Breast epithelium (tissue), 4 donors: ENCODE results near the gene NMRK2. TPM values are rescaled to one million over a fixed set of nuclear protein-coding genes. Genes with fewer than 3 reads are reported as not detected.
"Not testable (repeated sequence)": the region's sequence is repeated elsewhere in the genome, so short reads cannot be mapped to it uniquely, and the experiment has no call there.

Experiments used
- DNase-seq, 2 donors: peaks; one replicate each; pipeline ENCODE4 v3.0.0-alpha.2; 2019; ENCODE audit warnings: low spot score in 2 of 2
- H3K27ac ChIP-seq, 2 donors: fragments of 200-600 bp; sonication (generic) in 1 of 2; one replicate each; pipeline ENCODE4 v1.5.1; 2016 to 2019; ENCODE audit warnings: mild to moderate bottlenecking in 1 of 2
- H3K27me3 ChIP-seq, 2 donors: fragments of 200-600 bp; sonication (generic) in 1 of 2; one replicate each; pipeline versions ENCODE4 v1.5.1 to v1.6.0; 2017 to 2019; ENCODE audit warnings: control low read depth in 1 of 2, mild to moderate bottlenecking in 1 of 2
- H3K36me3 ChIP-seq: fragments of 200-600 bp; one replicate; pipeline ENCODE4 v1.5.1; 2019
- H3K4me1 ChIP-seq, 2 donors: fragments of 200-600 bp; sonication (generic); one replicate each; pipeline ENCODE4 v1.5.1; 2016 to 2019; ENCODE audit warnings: control low read depth in 1 of 2
- H3K4me3 ChIP-seq, 3 donors: fragments of 200-600 bp; sonication (generic); 1 replicate in 2 of 3; 2 replicates in 1 of 3; pipeline ENCODE4 v1.5.1; 2016 to 2019; ENCODE audit warnings: mild to moderate bottlenecking in 3 of 3, moderate library complexity in 2 of 3
- H3K9me3 ChIP-seq, 2 donors: fragments of 200-600 bp; sonication (generic) in 1 of 2; one replicate each; pipeline ENCODE4 v1.5.1; 2016 to 2019; ENCODE audit warnings: control low read depth in 1 of 2
- CTCF ChIP-seq, 3 donors: fragments of 450-650 bp; IDR thresholded peaks; one replicate each; pipeline ENCODE4 v1.5.1; 2016 to 2017; ENCODE audit warnings: antibody characterized with exemption in 3 of 3, mild to moderate bottlenecking in 3 of 3, moderate library complexity in 3 of 3
- POLR2A ChIP-seq: fragments of 450-650 bp; IDR thresholded peaks from one replicate; pipeline ENCODE4 v1.6.1; 2016; ENCODE audit warnings: antibody characterized with exemption, mild to moderate bottlenecking, moderate library complexity
- POLR2AphosphoS5 ChIP-seq, 3 donors: sonication (generic); formaldehyde crosslinking; IDR thresholded peaks; one replicate each; pipeline ENCODE4 v1.6.1; 2017; ENCODE audit warnings: antibody characterized with exemption in 3 of 3
- intact Hi-C: fragments of 100-400 bp; cut with DNase I; formaldehyde crosslinking; loops from one replicate; pipeline ENCODE4 v1.15.1; 2023; ENCODE audit warnings: low total_unique reads
- total RNA-seq, 3 donors: library from RNA; depleted of rRNA; stranded (reverse); fragments of >200 nt; gene quantifications; one replicate each; pipeline ENCODE4 v1.1.0, GENCODE V29; 2016

The NMRK2 gene
- total RNA-seq, 3 donors from 2014 or later = 0.73 to 0.98 TPM; not detected in 1

GRCh38 chr19:3964256-3965194, 31.7 kb downstream of the NMRK2 start:
- TF ChIP-seq POLR2AphosphoS5 (IDR thresholded peaks at IDR 0.05) (no peak), POLR2A (no peak), CTCF (IDR thresholded peaks at IDR 0.05) (no peak)
- Histone ChIP-seq H3K4me1 (peaks cover 6 to 13% of the 10 kb centered on the region in 2 donors), H3K27me3 (no peaks in the 10 kb centered on the region), H3K27ac (no peak overlapping the region), H3K9me3 (no peaks in the 10 kb centered on the region), H3K36me3 (peaks cover 5% of the 10 kb centered on the region), H3K4me3 (no peak overlapping the region)
- no peak for DNase-seq
- intact Hi-C loops = loop anchor here (5.0 kb wide), 1 partner anchor 1317 kb away; no protein-coding TSS in a partner anchor

GRCh38 chr19:3966051-3967017, 33.5 kb downstream of the NMRK2 start:
- Histone ChIP-seq H3K27me3 (no peaks in the 10 kb centered on the region), H3K4me1 (peaks cover 6 to 18% of the 10 kb centered on the region in 2 donors), H3K9me3 (no peaks in the 10 kb centered on the region), H3K27ac (peak overlapping the region; percentile 91 to 99), H3K36me3 (no peaks in the 10 kb centered on the region), H3K4me3 (no peak overlapping the region)
- no peak for TF ChIP-seq POLR2AphosphoS5 (IDR thresholded peaks at IDR 0.05)
- no peak for TF ChIP-seq POLR2A
- no peak for TF ChIP-seq CTCF (IDR thresholded peaks at IDR 0.05)
- intact Hi-C loops = no loop called here
- DNase-seq = no peak

- H3K9me3 ChIP-seq, H3K27me3 ChIP-seq, intact Hi-C loops, DNase-seq, H3K36me3 ChIP-seq: not testable (repeated sequence)
- H3K4me3 ChIP-seq = peak overlapping the region in 1 of 3 donors; percentile 82
- peaks cover 6 to 18% of the 10 kb centered on the region in 2 donors for H3K4me1 ChIP-seq
- H3K27ac ChIP-seq = peak overlapping the region; percentile 91 to 99
Observed at GRCh38 chr19:3967983-3968382, 35.1 kb downstream of the NMRK2 start.

GRCh38 chr19:3968556-3969434, 35.9 kb downstream of the NMRK2 start:
- Histone ChIP-seq H3K27ac (peak overlapping the region; percentile 91 to 99), H3K4me1 (peaks cover 6 to 18% of the 10 kb centered on the region in 2 donors), H3K27me3 (no peaks in the 10 kb centered on the region), H3K4me3 (peak overlapping the region; percentile 82 to 99 (median 96)), H3K36me3 (no peaks in the 10 kb centered on the region), H3K9me3 (no peaks in the 10 kb centered on the region)
- TF ChIP-seq CTCF (IDR thresholded peaks at IDR 0.05) (no peak), POLR2AphosphoS5 (IDR thresholded peaks at IDR 0.05) (peak in 2 of 3 donors; percentile 74 to 85), POLR2A (no peak)
- intact Hi-C loops = no loop called here
- peak; percentile 88 to 97 for DNase-seq
